ENCODE data around the gene RPL36AL. TPM values are rescaled to one million over a fixed set of nuclear protein-coding genes. Genes with fewer than 3 reads are reported as not detected.
"Not testable (repeated sequence)": the region's sequence is repeated elsewhere in the genome, so short reads cannot be mapped to it uniquely, and the experiment has no call there.

Gene RPL36AL
- total RNA-seq (100 to 1,000 TPM; 177 to 429 (median 281) TPM), polyA plus RNA-seq (100 to 1,000 TPM; 468 to 686 TPM), total RNA-seq (177 reads per million, percentile 92 among the genes with 10 or more reads in this experiment)

- no peaks in the 10 kb centered on the region for H3K27me3 Mint-ChIP-seq
- H3K27ac ChIP-seq (ENCODE audit: low read depth, low read length), result peak within 1 kb of the TSS; percentile 97
- no peaks in the 10 kb centered on the region for H3K27me3 ChIP-seq (ENCODE audit: control insufficient read depth in 2 of 2, insufficient read depth in 2 of 2, low read length in 2 of 2)
- intact Hi-C loops (cut with micrococcal nuclease), result loop anchor here (1.0 to 5.0 kb wide), 14 partner anchors 14 to 1217 kb away; partner anchors contain the start of genes DMAC2L (in 2 of the 2), L2HGDH (in 2 of the 2), LRR1 (in 2 of the 2) and RPS29 (in 2 of the 2)
- H3K9me3 Mint-ChIP-seq, result no peaks in the 10 kb centered on the region
- ATAC-seq, result peak; percentile 92
- peaks cover 36 to 75% (median 56%) of the 10 kb centered on the region in 7 donors for H3K4me1 Mint-ChIP-seq
- H3K27ac Mint-ChIP-seq, result peak within 1 kb of the TSS; percentile 95 to 100 (median 99)
- peak within 1 kb of the TSS; percentile 98 for H3K4me3 ChIP-seq (ENCODE audit: low read length)
- ChIA-PET CTCF (interaction anchor here (0.7 to 4.6 kb wide), 12 partner anchors 10 to 717 kb away, joined by 3 to 37 read pairs (median 7); partner anchors contain the start of genes DNAAF2, KLHDC2, LRR1 and RPS29), POLR2A (interaction anchor here (0.6 to 7.1 kb wide), 35 partner anchors 8 to 912 kb away, joined by 3 to 226 read pairs (median 5); partner anchors contain the start of genes DNAAF2, KLHDC1, KLHDC2 and LRR1)
- H3K36me3 Mint-ChIP-seq, result peaks cover 5 to 42% (median 17%) of the 10 kb centered on the region in 5 donors
- peaks cover 40 to 42% of the 10 kb centered on the region in 2 donors for H3K4me1 ChIP-seq (ENCODE audit: control insufficient read depth in 2 of 2, insufficient read depth in 2 of 2, low read length in 2 of 2)
- H3K9me3 ChIP-seq (ENCODE audit: control insufficient read depth in 2 of 3, low read length in 3 of 3), result no peaks in the 10 kb centered on the region
- peak; percentile 89 to 95 (median 94) for DNase-seq
- H3K36me3 ChIP-seq (ENCODE audit: control insufficient read depth in 2 of 3, insufficient read depth in 3 of 3, low read length in 3 of 3), result peaks cover 7 to 15% (median 12%) of the 10 kb centered on the region in 3 experiments
- H3K4me3 Mint-ChIP-seq, result peak within 1 kb of the TSS; percentile 94 to 99 (median 98)
These were observed at the start of gene RPL36AL, which contains the start of gene MGAT2 for GRCh38 chr14:49620182-49621113. TSS of gene RPL36AL (minus strand) at chr14:49620626. CDS start at chr14:49619104, 1,522 bp downstream. TSS of gene MGAT2 (plus strand) at chr14:49620799. CDS start at chr14:49621269, 470 bp downstream.

GRCh38 chr14:49659526-49660455 is 39.4 kb upstream of the RPL36AL start:
- no peaks in the 10 kb centered on the region for H3K9me3 ChIP-seq (ENCODE audit: control insufficient read depth in 2 of 3, low read length in 3 of 3)
- no peak for DNase-seq
- no peaks in the 10 kb centered on the region for H3K27me3 ChIP-seq (ENCODE audit: control insufficient read depth in 2 of 2, insufficient read depth in 2 of 2, low read length in 2 of 2)
- no peak overlapping the region for H3K27ac ChIP-seq (ENCODE audit: low read depth, low read length)
- Mint-ChIP-seq H3K4me1 (no peaks in the 10 kb centered on the region), H3K27me3 (no peaks in the 10 kb centered on the region), H3K27ac (no peak overlapping the region), H3K36me3 (peaks cover 0 to 2% (median 0%) of the 10 kb centered on the region in 5 donors), H3K4me3 (no peak overlapping the region), H3K9me3 (no peaks in the 10 kb centered on the region)
- intact Hi-C loops (cut with micrococcal nuclease), result no loop called here
- CTCF ChIA-PET, result no interaction called here
- no peaks in the 10 kb centered on the region for H3K36me3 ChIP-seq (ENCODE audit: control insufficient read depth in 2 of 3, insufficient read depth in 3 of 3, low read length in 3 of 3)
- no peaks in the 10 kb centered on the region for H3K4me1 ChIP-seq (ENCODE audit: control insufficient read depth in 2 of 2, insufficient read depth in 2 of 2, low read length in 2 of 2)
- POLR2A ChIA-PET, result no interaction called here
- H3K4me3 ChIP-seq (ENCODE audit: low read length), result no peak overlapping the region
- ATAC-seq, result no peak

GRCh38 chr14:49657500-49657899 is 37.1 kb upstream of the RPL36AL start:
- H3K27ac Mint-ChIP-seq; CTCF ChIA-PET; H3K36me3 ChIP-seq (ENCODE audit: control insufficient read depth in 2 of 3, insufficient read depth in 3 of 3, low read length in 3 of 3); H3K4me3 ChIP-seq (ENCODE audit: low read length); DNase-seq; intact Hi-C loops (cut with micrococcal nuclease); H3K27ac ChIP-seq (ENCODE audit: low read depth, low read length); H3K9me3 Mint-ChIP-seq; H3K4me1 ChIP-seq (ENCODE audit: control insufficient read depth in 2 of 2, insufficient read depth in 2 of 2, low read length in 2 of 2); H3K36me3 Mint-ChIP-seq; H3K27me3 ChIP-seq (ENCODE audit: control insufficient read depth in 2 of 2, insufficient read depth in 2 of 2, low read length in 2 of 2); H3K9me3 ChIP-seq (ENCODE audit: control insufficient read depth in 2 of 3, low read length in 3 of 3); H3K27me3 Mint-ChIP-seq; ATAC-seq; H3K4me3 Mint-ChIP-seq; H3K4me1 Mint-ChIP-seq: not testable (repeated sequence)
- POLR2A ChIA-PET, result interaction anchor here (0.6 kb wide), 1 partner anchor 1137 kb away, joined by 4 read pairs; no protein-coding TSS in a partner anchor

- CTCF ChIA-PET, result no interaction called here
- H3K4me3 Mint-ChIP-seq, result no peak overlapping the region
These were observed 34.1 kb upstream of the RPL36AL start for GRCh38 chr14:49654511-49654910.

GRCh38 chr14:49653508-49653907 is 33.1 kb upstream of the RPL36AL start:
- H3K9me3 Mint-ChIP-seq, result no peaks in the 10 kb centered on the region
- ChIA-PET POLR2A (no interaction called here), CTCF (no interaction called here)
- H3K36me3 Mint-ChIP-seq, result peaks cover 0 to 7% (median 0%) of the 10 kb centered on the region in 5 donors
- H3K27ac Mint-ChIP-seq, result no peak overlapping the region
- Histone ChIP-seq H3K27ac (ENCODE audit: low read depth, low read length) (no peak overlapping the region), H3K27me3 (ENCODE audit: control insufficient read depth in 2 of 2, insufficient read depth in 2 of 2, low read length in 2 of 2) (no peaks in the 10 kb centered on the region), H3K9me3 (ENCODE audit: control insufficient read depth in 2 of 3, low read length in 3 of 3) (no peaks in the 10 kb centered on the region), H3K36me3 (ENCODE audit: control insufficient read depth in 2 of 3, insufficient read depth in 3 of 3, low read length in 3 of 3) (no peaks in the 10 kb centered on the region), H3K4me1 (ENCODE audit: control insufficient read depth in 2 of 2, insufficient read depth in 2 of 2, low read length in 2 of 2) (no peaks in the 10 kb centered on the region), H3K4me3 (ENCODE audit: low read length) (no peak overlapping the region)
- DNase-seq (no peak), ATAC-seq (no peak)
- H3K4me1 Mint-ChIP-seq, result peaks cover 0 to 3% (median 0%) of the 10 kb centered on the region in 7 donors
- H3K27me3 Mint-ChIP-seq, result no peaks in the 10 kb centered on the region
- no peak overlapping the region for H3K4me3 Mint-ChIP-seq
- intact Hi-C loops (cut with micrococcal nuclease), result no loop called here

More at GRCh38 chr14:49654511-49654910, 34.1 kb upstream of the RPL36AL start:
- Mint-ChIP-seq H3K36me3 (peaks cover 0 to 7% (median 0%) of the 10 kb centered on the region in 5 donors), H3K27ac (no peak overlapping the region), H3K9me3 (no peaks in the 10 kb centered on the region), H3K4me1 (peaks cover 0 to 3% (median 0%) of the 10 kb centered on the region in 7 donors), H3K27me3 (no peaks in the 10 kb centered on the region)
- DNase-seq (no peak), ATAC-seq (no peak)
- no peaks in the 10 kb centered on the region for H3K9me3 ChIP-seq (ENCODE audit: control insufficient read depth in 2 of 3, low read length in 3 of 3)
- no peaks in the 10 kb centered on the region for H3K27me3 ChIP-seq (ENCODE audit: control insufficient read depth in 2 of 2, insufficient read depth in 2 of 2, low read length in 2 of 2)
- intact Hi-C loops (cut with micrococcal nuclease), result no loop called here
- no peak overlapping the region for H3K27ac ChIP-seq (ENCODE audit: low read depth, low read length)
- POLR2A ChIA-PET, result no interaction called here
- no peak overlapping the region for H3K4me3 ChIP-seq (ENCODE audit: low read length)
- no peaks in the 10 kb centered on the region for H3K36me3 ChIP-seq (ENCODE audit: control insufficient read depth in 2 of 3, insufficient read depth in 3 of 3, low read length in 3 of 3)
- no peaks in the 10 kb centered on the region for H3K4me1 ChIP-seq (ENCODE audit: control insufficient read depth in 2 of 2, insufficient read depth in 2 of 2, low read length in 2 of 2)

- ATAC-seq (no peak), DNase-seq (no peak)
- no peak overlapping the region for H3K27ac ChIP-seq (ENCODE audit: low read depth, low read length)
- no peaks in the 10 kb centered on the region for H3K9me3 Mint-ChIP-seq
- no peak overlapping the region for H3K4me3 Mint-ChIP-seq
- H3K4me3 ChIP-seq (ENCODE audit: low read length), result no peak overlapping the region
- peaks cover 28 to 61% (median 49%) of the 10 kb centered on the region in 7 donors for H3K4me1 Mint-ChIP-seq
- intact Hi-C loops (cut with micrococcal nuclease), result no loop called here
- ChIA-PET POLR2A (interaction anchor here (1.2 kb wide), 1 partner anchor 124 kb away, joined by 3 read pairs; no protein-coding TSS in a partner anchor), CTCF (interaction anchor here (1.0 kb wide), 1 partner anchor 56 kb away, joined by 3 read pairs; the partner anchor contains the start of gene RPS29)
- peaks cover 4 to 16% (median 13%) of the 10 kb centered on the region in 5 donors for H3K36me3 Mint-ChIP-seq
- no peaks in the 10 kb centered on the region for H3K27me3 ChIP-seq (ENCODE audit: control insufficient read depth in 2 of 2, insufficient read depth in 2 of 2, low read length in 2 of 2)
- H3K27me3 Mint-ChIP-seq, result no peaks in the 10 kb centered on the region
- no peaks in the 10 kb centered on the region for H3K9me3 ChIP-seq (ENCODE audit: control insufficient read depth in 2 of 3, low read length in 3 of 3)
- peaks cover 0 to 3% (median 0%) of the 10 kb centered on the region in 3 experiments for H3K36me3 ChIP-seq (ENCODE audit: control insufficient read depth in 2 of 3, insufficient read depth in 3 of 3, low read length in 3 of 3)
- H3K4me1 ChIP-seq (ENCODE audit: control insufficient read depth in 2 of 2, insufficient read depth in 2 of 2, low read length in 2 of 2), result peaks cover 7 to 10% of the 10 kb centered on the region in 2 donors
- peak overlapping the region in 8 of 9 donors; percentile 14 to 81 (median 40) for H3K27ac Mint-ChIP-seq
These were observed 21.7 kb upstream of the RPL36AL start for GRCh38 chr14:49642163-49642562.

Data from naive thymus-derived CD4-positive, alpha-beta T cell (primary cell).